Measurements from ENCODE around the gene DNAJC5G.
A peak's percentile ranks its signal among the peaks of the same experiment; 100 is the strongest.

GRCh38 chr2:27264253-27264752 lies 10.9 kb upstream of the DNAJC5G start:
- TF ChIP-seq CTCF (conservative IDR thresholded peaks at IDR 0.05; ENCODE audit: low read depth, low read length) = no peak
- TF ChIP-seq EZH2phosphoT487 (IDR thresholded peaks at IDR 0.05; ENCODE audit: borderline replicate concordance, low read length) = peak; percentile 63; the same call in 1 of the 2 replicates
- TF ChIP-seq EZH2 (IDR thresholded peaks at IDR 0.05; ENCODE audit: low read length, unreplicated experiment) = no peak

Data from PC-3 (cell line).